HepG2 (cell line): ENCODE measurements around the gene ULK3. TPM values are rescaled to one million over a fixed set of nuclear protein-coding genes. Genes with fewer than 3 reads are reported as not detected.

Experiments
- ATAC-seq: fragments of 200-7000 bp; cut with Tn5 transposase; 3 replicates; pipeline ENCODE4 v1.9.1; 2020; ENCODE audit warnings: mild to moderate bottlenecking, moderate library complexity
- BruUV-seq: library from RNA; stranded (reverse); fragments of 400-500 nt; replicated peaks from 2 replicates; lab custom pipeline; 2021; lab: Mats Ljungman, UMichigan
- CTCF ChIA-PET: fragments of 300-600 bp; formaldehyde crosslinking; extraction: SDS; loops from one replicate; lab custom pipeline; 2021; ENCODE audit warnings: low total read pairs, inconsistent platforms, low intra/inter-chr PET ratio; lab: Yijun Ruan, JAX
- POLR2A ChIA-PET: fragments of 350-600 bp; sonication (Branson Sonifier 250); formaldehyde crosslinking; loops from one replicate; lab custom pipeline; 2020; ENCODE audit warnings: antibody characterized with exemption, inconsistent platforms; lab: Yijun Ruan, JAX
- DNase-seq: peaks from one replicate; pipeline ENCODE4 v3.0.0-alpha.2; 2015; ENCODE audit warnings: low spot score
- FAIRE-seq: peaks from 3 replicates; lab custom pipeline; 2011; peaks lifted over from hg19 to GRCh38; lab: Jason Lieb, UNC
- H2AFZ ChIP-seq: one replicate; pipeline ENCODE4 v1.6.1; 2011; ENCODE audit warnings: low read length, inconsistent platforms
- H3K27ac ChIP-seq: fragments of 300-600 bp; 3 replicates; pipeline ENCODE4 v1.8.0; 2011; ENCODE audit warnings: mixed run types, mild to moderate bottlenecking, mixed read lengths, low read length, inconsistent platforms; ENCODE audit not compliant: insufficient read depth; ENCODE audit errors: extremely low read length
- H3K27me3 ChIP-seq, 2 experiments: fragments of 200-600 bp in 1 of 2; 2 replicates in 1 of 2; 3 replicates in 1 of 2; pipeline versions ENCODE4 v1.6.0 to v1.8.0; 2011; ENCODE audit warnings: low read length in 2 of 2, mild to moderate bottlenecking in 2 of 2, moderate library complexity in 2 of 2, inconsistent platforms in 1 of 2; ENCODE audit not compliant: insufficient read depth in 2 of 2, control insufficient read depth in 1 of 2
- H3K36me3 ChIP-seq, 2 experiments: fragments of 200-600 bp in 1 of 2; replicated peaks in 1 of 2; 2 replicates in 1 of 2; 3 replicates in 1 of 2; pipeline versions ENCODE4 v1.5.1 to v1.8.0; 2011; ENCODE audit warnings: low read length in 2 of 2, inconsistent platforms in 1 of 2; ENCODE audit not compliant: insufficient read depth in 2 of 2, control insufficient read depth in 1 of 2
- H3K4me1 ChIP-seq: 2 replicates; pipeline ENCODE4 v1.5.1; 2012; ENCODE audit warnings: low read length, inconsistent platforms; ENCODE audit not compliant: insufficient read depth
- H3K4me2 ChIP-seq: 2 replicates; pipeline ENCODE4 v1.6.0; 2011; ENCODE audit warnings: low read depth, low read length, inconsistent platforms
- H3K4me3 ChIP-seq, 3 experiments: fragments of 200-600 bp in 1 of 3; sonication (generic), shearing (Covaris generic) in 1 of 3; replicated peaks in 1 of 3; 2 replicates each; pipeline ENCODE4 v1.5.1; 2011 to 2016; ENCODE audit warnings: low read length in 3 of 3, inconsistent platforms in 2 of 3, low read depth in 2 of 3, mild to moderate bottlenecking in 2 of 3, control low read depth in 1 of 3, mixed read lengths in 1 of 3; ENCODE audit not compliant: insufficient read depth in 1 of 3
- H3K79me2 ChIP-seq: one replicate; pipeline ENCODE4 v1.6.1; 2011; ENCODE audit warnings: low read length, inconsistent platforms; ENCODE audit not compliant: insufficient read depth
- H3K9ac ChIP-seq: 2 replicates; pipeline ENCODE4 v1.6.0; 2011; ENCODE audit warnings: mild to moderate bottlenecking, low read depth, low read length, inconsistent platforms; ENCODE audit not compliant: insufficient read depth
- H3K9me3 ChIP-seq: 2 replicates; pipeline ENCODE4 v1.5.1; 2012; ENCODE audit warnings: mild to moderate bottlenecking, low read length
- H4K20me1 ChIP-seq: 2 replicates; pipeline ENCODE4 v1.6.0; 2011; ENCODE audit warnings: inconsistent platforms, mild to moderate bottlenecking, low read length, moderate library complexity; ENCODE audit not compliant: insufficient read depth
- CC2D1A ChIP-seq: sonication (generic); formaldehyde crosslinking; IDR thresholded peaks from 2 replicates; pipeline ENCODE4 v1.8.1; 2023; ENCODE audit warnings: mild to moderate bottlenecking, missing genetic modification reagents
- ZNF772 ChIP-seq: sonication (generic); formaldehyde crosslinking; IDR thresholded peaks from 2 replicates; pipeline ENCODE4 v1.5.0; 2020; ENCODE audit warnings: mild to moderate bottlenecking, missing genetic modification reagents
- WGBS: methylation state at CpG from one replicate; pipeline ENCODE4 v1.1.6; 2017; ENCODE audit warnings: low lambda C conversion rate; 5-methylcytosine and 5-hydroxymethylcytosine counted together
- in situ Hi-C: cut with HindIII; loops from 2 replicates; pipeline ENCODE4 v1.10.0; 2017; ENCODE audit warnings: low pct_unique_long_range_greater_than_20kb; ENCODE audit not compliant: extremely low pct_ligation_motif_present
- intact Hi-C: fragments of 100-400 bp; cut with micrococcal nuclease; formaldehyde crosslinking; loops from one replicate; pipeline ENCODE4 v1.10.0; 2022; ENCODE audit not compliant: unreplicated experiment
- polyA plus RNA-seq, 8 experiments: library from polyadenylated mRNA; depleted of rRNA in 3 of 8; stranded (reverse) in 7 of 8; unstranded in 1 of 8; fragments of >200 nt; fragmentation: Illumina TruSeq in 4 of 8; extraction: Trizol in 4 of 8; gene quantifications; 2 replicates each; pipeline versions ENCODE4 v1.2.1 to v1.2.3, GENCODE V29; 2011 to 2016; ENCODE audit warnings: low read depth in 4 of 8, missing spikeins in 1 of 8, mixed read lengths in 1 of 8; ENCODE audit not compliant: insufficient read depth in 1 of 8
- total RNA-seq, 5 experiments: library from RNA; depleted of rRNA; stranded (reverse); fragments of >200 nt; fragmentation: Illumina TruSeq; extraction: Trizol; gene quantifications; 2 replicates each; pipeline ENCODE4 v1.2.3, GENCODE V29; 2016; ENCODE audit warnings: low read depth in 1 of 5

ULK3 gene
- total and polyA plus RNA-seq, 2 of the 13 experiments (the other 11 are each of a cell fraction or from before 2014, with no cell fraction given), result 15.2 to 23.7 TPM

DNA sequence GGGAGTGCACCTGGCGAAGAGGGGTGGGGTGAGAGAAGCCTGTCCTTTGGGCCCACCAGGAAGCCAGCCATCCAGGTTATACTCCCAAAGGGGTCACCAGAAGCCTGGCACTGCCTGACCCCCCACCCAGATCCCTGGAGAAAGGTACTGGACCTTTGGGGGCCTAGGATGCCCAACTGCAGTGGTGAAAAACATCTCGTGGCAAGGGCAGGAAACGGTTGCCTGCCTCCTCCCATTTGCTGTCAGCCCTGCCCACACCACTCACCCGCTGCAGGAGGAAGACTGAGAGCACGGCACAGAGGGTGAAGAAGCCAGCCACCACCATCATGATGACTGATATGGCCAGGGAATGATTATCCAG lies 2.2 kb upstream of the ULK3 start:
- Histone ChIP-seq H3K4me3 (no peak overlapping the region), H2AFZ (no peak overlapping the region), H3K36me3 (peaks cover 15 to 39% of the 10 kb centered on the region in 2 experiments; a peak in 4 of 5 replicates), H3K9ac (no peak overlapping the region), H3K4me2 (no peak overlapping the region), H3K79me2 (no peaks in the 10 kb centered on the region)
- POLR2A ChIA-PET, result interaction anchor here (1.2 to 1.3 kb wide), 2 partner anchors 45 to 51 kb away, joined by 3 read pairs; partner anchors contain the start of gene MPI
- intact Hi-C loops (no loop called here), in situ Hi-C loops (no loop called here)
- no peak for TF ChIP-seq CC2D1A (CRISPR knock-in tag)
- TF ChIP-seq, all 625 proteins: peak for 0
- H3K9me3 ChIP-seq, result no peaks in the 10 kb centered on the region
- FAIRE-seq (no peak), ATAC-seq (no peak), DNase-seq (no peak)
- no TSS peak for BruUV-seq
- no peaks in the 10 kb centered on the region for H4K20me1 ChIP-seq
- 100% methylated on average over 1 of the region's 5 CpGs for WGBS
- CTCF ChIA-PET, result no interaction called here
- no peaks in the 10 kb centered on the region for H3K27me3 ChIP-seq
- H3K27ac ChIP-seq, result no peak overlapping the region
- peaks cover 22% of the 10 kb centered on the region for H3K4me1 ChIP-seq

DNA sequence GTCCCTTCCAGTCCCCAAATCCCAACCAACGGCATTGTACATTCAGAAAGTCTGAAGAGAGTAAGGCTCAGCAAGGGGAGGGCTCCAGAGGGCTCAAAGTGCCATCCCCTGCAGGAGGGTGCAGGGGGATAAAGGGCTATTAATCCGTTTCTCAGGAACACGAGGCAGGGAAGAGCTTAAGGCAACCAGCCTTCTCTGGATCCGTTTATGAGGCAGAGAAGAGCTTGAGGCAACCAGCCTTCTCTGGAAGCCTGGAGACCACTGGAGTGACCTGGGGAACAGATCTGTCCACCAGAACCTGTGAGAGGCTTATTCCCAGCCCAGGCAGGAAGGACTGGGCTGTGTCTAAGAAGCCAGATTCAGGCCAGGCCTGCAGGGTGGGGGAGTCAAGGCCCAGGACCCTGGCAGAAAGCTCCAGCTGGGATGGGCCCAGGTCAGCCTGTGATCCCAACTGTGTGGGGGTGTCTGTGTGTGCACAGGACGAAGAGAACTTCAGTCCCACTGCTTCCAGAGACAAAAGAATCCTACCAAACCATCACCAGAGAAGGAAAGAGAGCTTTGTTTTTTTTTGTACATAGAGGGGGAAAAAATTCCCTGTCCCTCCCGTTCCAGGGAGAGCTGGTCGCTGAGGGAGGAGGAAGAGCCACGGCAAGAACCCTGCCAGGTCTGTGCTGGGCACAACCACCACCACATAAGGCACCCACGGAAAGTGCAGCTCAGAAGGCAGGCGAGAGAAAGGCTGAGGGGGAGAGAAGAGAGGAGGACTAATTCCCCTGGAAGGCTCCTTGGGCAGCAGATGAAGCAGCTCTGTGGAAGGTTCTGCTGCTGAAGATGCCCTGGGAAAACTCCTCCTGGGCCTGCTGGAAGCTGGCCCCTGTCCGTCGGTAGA lies 1.6 kb upstream of the ULK3 start:
- POLR2A ChIA-PET, result interaction anchor here (1.2 to 1.3 kb wide), 2 partner anchors 45 to 51 kb away, joined by 3 read pairs; partner anchors contain the start of gene MPI
- Histone ChIP-seq H3K79me2 (no peaks in the 10 kb centered on the region), H3K4me1 (peaks cover 22% of the 10 kb centered on the region), H3K27me3 (no peaks in the 10 kb centered on the region), H3K4me3 (no peak overlapping the region)
- BruUV-seq, result TSS peak; percentile 19
- in situ Hi-C loops, result no loop called here
- WGBS, result 94% methylated on average over 8 of the region's 12 CpGs
- TF ChIP-seq ZNF772 (CRISPR knock-in tag), result no peak
- TF ChIP-seq, all 625 proteins: peak for 0
- CTCF ChIA-PET, result no interaction called here
- no peaks in the 10 kb centered on the region for H4K20me1 ChIP-seq
- DNase-seq, result no peak
- H3K4me2 ChIP-seq, result no peak overlapping the region
- H2AFZ ChIP-seq, result no peak overlapping the region
- no peak overlapping the region for H3K9ac ChIP-seq
- intact Hi-C loops, result no loop called here
- H3K27ac ChIP-seq, result no peak overlapping the region
- H3K9me3 ChIP-seq, result no peaks in the 10 kb centered on the region
- H3K36me3 ChIP-seq, result peaks cover 10 to 33% of the 10 kb centered on the region in 2 experiments; a peak in 4 of 5 replicates
- ATAC-seq, result no peak
- no peak for FAIRE-seq
